ENCODE measurements around the gene HECTD4.

- TF ChIP-seq POLR2A (IDR thresholded peaks at IDR 0.05) (no peak), CTCF (IDR thresholded peaks at IDR 0.05) (no peak), POLR2AphosphoS5 (IDR thresholded peaks at IDR 0.05) (no peak)
Measured at GRCh38 chr12:112325622-112326207, 56.5 kb downstream of the HECTD4 start.
